Measurements from ENCODE around the gene EFEMP2. TPM values are rescaled to one million over a fixed set of nuclear protein-coding genes. Genes with fewer than 3 reads are reported as not detected.

The EFEMP2 gene
- total RNA-seq, 2 donors from 2014 or later: 9.6 to 22.5 TPM

DNA sequence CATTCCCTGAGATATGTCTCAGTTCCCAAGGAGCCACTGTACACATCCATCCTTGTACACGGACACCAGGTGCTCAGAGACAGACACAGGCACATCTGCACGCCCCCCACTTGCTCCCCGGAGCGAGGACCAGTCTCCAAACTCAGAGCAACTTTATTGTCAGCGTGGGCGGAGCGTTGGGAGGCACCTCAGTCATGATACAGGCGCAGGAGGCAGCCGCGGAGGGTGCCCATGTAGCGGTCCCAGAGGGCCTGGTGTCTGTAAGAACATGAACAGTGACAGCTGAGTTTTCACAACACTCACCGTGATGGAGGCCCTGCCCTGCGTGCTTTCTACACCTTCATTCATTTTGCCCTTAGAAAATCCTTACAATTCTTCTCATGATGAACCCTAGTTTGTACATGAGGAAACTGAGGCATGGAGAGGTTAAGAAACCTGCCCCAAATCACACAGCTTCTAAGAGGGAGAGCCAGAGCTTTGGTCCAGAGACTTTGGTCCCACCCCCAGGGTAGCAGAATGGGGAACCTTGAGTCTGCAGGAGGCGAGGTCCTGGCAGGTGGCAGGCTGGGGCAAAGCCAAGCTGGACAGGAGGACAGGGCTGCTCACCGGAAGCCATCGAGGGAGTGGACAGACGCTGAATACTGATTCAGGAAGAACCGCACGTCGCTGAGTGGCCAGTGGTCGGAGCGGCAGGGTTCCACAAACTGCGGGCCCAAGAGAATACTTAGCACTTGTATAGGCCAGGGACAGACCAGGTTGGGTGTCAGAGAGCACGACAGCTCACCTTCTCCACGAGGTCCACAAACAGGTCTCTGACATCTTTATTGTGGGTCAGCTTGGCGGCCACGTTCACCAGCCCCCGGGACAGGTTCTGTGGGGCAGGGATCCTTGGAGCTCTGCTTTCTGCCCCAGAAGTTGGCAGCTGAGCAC is 11.5 kb upstream of the EFEMP2 start:
- H3K4me1 ChIP-seq: peaks cover 5% of the 10 kb centered on the region
- TF ChIP-seq, protein P1, sequence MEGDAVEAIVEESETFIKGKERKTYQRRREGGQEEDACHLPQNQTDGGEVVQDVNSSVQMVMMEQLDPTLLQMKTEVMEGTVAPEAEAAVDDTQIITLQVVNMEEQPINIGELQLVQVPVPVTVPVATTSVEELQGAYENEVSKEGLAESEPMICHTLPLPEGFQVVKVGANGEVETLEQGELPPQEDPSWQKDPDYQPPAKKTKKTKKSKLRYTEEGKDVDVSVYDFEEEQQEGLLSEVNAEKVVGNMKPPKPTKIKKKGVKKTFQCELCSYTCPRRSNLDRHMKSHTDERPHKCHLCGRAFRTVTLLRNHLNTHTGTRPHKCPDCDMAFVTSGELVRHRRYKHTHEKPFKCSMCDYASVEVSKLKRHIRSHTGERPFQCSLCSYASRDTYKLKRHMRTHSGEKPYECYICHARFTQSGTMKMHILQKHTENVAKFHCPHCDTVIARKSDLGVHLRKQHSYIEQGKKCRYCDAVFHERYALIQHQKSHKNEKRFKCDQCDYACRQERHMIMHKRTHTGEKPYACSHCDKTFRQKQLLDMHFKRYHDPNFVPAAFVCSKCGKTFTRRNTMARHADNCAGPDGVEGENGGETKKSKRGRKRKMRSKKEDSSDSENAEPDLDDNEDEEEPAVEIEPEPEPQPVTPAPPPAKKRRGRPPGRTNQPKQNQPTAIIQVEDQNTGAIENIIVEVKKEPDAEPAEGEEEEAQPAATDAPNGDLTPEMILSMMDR (IDR thresholded peaks at IDR 0.05): no peak
- no peak overlapping the region for H3K4me3 ChIP-seq
- no peaks in the 10 kb centered on the region for H3K9me3 ChIP-seq
- H3K9ac ChIP-seq (ENCODE audit: low read depth in 2 of 2, low read length in 2 of 2): no peak overlapping the region
- no peaks in the 10 kb centered on the region for H3K27me3 ChIP-seq
- intact Hi-C loops (cut with DNase I): no loop called here
- H3K27ac ChIP-seq: no peak overlapping the region
- peaks cover 7% of the 10 kb centered on the region for H3K36me3 ChIP-seq
- no peak for DNase-seq

DNA sequence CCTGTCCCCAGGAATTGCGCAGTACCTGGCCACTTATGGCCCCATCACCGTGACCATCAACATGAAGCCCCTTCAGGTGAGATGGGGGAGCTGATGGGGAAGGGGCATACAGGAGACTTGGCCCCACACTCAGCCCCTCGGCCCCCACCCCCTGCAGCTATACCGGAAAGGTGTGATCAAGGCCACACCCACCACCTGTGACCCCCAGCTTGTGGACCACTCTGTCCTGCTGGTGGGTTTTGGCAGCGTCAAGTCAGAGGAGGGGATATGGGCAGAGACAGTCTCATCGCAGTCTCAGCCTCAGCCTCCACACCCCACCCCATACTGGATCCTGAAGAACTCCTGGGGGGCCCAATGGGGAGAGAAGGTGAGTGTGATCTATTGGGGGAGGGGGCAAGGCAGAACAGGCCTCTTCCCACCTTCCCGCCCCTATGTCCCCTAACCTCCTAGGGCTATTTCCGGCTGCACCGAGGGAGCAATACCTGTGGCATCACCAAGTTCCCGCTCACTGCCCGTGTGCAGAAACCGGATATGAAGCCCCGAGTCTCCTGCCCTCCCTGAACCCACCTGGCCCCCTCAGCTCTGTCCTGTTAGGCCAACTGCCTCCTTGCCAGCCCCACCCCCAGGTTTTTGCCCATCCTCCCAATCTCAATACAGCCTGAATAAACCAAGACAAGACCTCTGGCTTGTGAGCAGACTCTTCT is 10.6 kb upstream of the EFEMP2 start:
- Histone ChIP-seq H3K36me3 (peaks cover 7% of the 10 kb centered on the region), H3K9ac (ENCODE audit: low read depth in 2 of 2, low read length in 2 of 2) (no peak overlapping the region), H3K4me1 (peaks cover 5% of the 10 kb centered on the region), H3K4me3 (no peak overlapping the region), H3K27me3 (no peaks in the 10 kb centered on the region), H3K27ac (no peak overlapping the region), H3K9me3 (no peaks in the 10 kb centered on the region)
- DNase-seq: no peak
- intact Hi-C loops (cut with DNase I): no loop called here
- TF ChIP-seq, protein P1 (IDR thresholded peaks at IDR 0.05): no peak

DNA sequence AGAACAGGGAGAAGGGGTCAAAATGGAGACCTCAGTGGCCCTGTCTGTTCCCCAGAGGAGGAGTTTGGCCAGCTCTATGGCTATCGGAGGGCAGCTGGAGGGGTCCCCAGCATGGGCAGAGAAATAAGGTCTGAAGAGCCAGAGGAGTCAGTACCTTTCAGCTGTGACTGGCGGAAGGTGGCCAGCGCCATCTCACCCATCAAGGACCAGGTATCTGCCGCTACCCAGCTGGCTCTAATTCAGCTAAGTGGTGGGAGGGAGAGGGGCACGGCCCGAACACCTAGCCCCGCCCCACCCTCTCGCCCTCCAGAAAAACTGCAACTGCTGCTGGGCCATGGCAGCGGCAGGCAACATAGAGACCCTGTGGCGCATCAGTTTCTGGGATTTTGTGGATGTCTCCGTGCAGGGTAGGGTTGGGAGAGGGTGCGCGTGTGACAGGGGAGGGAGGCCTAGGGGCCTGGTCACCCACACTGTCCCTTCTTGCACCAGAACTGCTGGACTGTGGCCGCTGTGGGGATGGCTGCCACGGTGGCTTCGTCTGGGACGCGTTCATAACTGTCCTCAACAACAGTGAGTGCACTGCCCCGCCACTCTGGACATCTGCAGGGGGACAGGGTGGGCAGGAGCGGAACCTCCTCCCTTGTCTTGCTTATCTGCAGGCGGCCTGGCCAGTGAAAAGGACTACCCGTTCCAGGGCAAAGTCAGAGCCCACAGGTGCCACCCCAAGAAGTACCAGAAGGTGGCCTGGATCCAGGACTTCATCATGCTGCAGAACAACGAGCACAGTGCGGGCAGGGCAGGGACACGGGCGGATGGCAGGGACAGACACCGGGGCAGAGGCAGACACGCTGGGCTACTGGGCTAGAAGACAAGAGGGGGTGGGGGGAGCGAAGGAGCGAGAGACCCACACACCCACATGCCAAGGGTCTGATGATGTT is 9.8 kb upstream of the EFEMP2 start:
- intact Hi-C loops (cut with DNase I): no loop called here
- peaks cover 7% of the 10 kb centered on the region for H3K36me3 ChIP-seq

DNA sequence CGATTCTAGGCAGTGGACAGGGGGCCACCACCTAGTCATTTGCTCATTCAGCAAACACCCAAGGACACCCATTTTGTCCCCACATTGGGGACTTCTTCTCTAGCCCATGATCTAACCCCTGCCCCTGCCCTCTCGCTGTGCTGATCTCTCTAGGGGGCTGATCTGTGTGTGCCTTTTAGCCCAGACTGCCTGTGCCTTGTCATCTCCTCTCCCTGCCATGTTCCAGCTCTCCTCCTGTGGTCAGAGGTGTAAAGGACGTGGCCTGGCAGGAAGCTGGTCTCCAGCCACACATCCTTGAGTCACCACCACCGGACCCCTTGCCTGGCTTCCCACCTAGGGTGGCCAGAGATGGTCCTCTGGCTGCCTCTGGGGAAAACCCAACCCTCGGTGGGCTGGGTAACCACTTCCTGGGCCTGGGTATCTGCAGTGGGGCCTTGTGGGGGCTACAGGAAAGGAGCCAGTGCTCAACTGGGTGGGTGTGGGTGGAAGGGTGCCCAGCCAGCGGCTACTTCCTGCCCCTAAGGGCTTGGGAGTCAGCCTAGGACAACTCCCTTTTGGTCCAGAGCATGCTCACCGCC is 8.3 kb upstream of the EFEMP2 start:
- Histone ChIP-seq H3K9ac (ENCODE audit: low read depth in 2 of 2, low read length in 2 of 2) (no peak overlapping the region), H3K4me1 (no peaks in the 10 kb centered on the region), H3K4me3 (no peak overlapping the region), H3K9me3 (no peaks in the 10 kb centered on the region), H3K27me3 (no peaks in the 10 kb centered on the region), H3K36me3 (peaks cover 7% of the 10 kb centered on the region), H3K27ac (no peak overlapping the region)
- intact Hi-C loops (cut with DNase I): no loop called here
- no peak for DNase-seq
- TF ChIP-seq, protein P1 (IDR thresholded peaks at IDR 0.05): no peak

More for the DNA sequence above, 9.8 kb upstream of the EFEMP2 start:
- Histone ChIP-seq H3K27me3 (no peaks in the 10 kb centered on the region), H3K4me1 (no peaks in the 10 kb centered on the region), H3K4me3 (no peak overlapping the region), H3K9me3 (no peaks in the 10 kb centered on the region), H3K27ac (no peak overlapping the region), H3K9ac (ENCODE audit: low read depth in 2 of 2, low read length in 2 of 2) (no peak overlapping the region)
- TF ChIP-seq, protein P1 (IDR thresholded peaks at IDR 0.05): no peak
- no peak for DNase-seq
